ENCODE results near the gene CLEC20A. TPM values are rescaled to one million over a fixed set of nuclear protein-coding genes. Genes with fewer than 3 reads are reported as not detected.

Gene CLEC20A
- total and polyA plus RNA-seq, 2 donors (not counting 1 experiment from before 2014, with no cell fraction given): 4.9 to 5.2 TPM

DNA sequence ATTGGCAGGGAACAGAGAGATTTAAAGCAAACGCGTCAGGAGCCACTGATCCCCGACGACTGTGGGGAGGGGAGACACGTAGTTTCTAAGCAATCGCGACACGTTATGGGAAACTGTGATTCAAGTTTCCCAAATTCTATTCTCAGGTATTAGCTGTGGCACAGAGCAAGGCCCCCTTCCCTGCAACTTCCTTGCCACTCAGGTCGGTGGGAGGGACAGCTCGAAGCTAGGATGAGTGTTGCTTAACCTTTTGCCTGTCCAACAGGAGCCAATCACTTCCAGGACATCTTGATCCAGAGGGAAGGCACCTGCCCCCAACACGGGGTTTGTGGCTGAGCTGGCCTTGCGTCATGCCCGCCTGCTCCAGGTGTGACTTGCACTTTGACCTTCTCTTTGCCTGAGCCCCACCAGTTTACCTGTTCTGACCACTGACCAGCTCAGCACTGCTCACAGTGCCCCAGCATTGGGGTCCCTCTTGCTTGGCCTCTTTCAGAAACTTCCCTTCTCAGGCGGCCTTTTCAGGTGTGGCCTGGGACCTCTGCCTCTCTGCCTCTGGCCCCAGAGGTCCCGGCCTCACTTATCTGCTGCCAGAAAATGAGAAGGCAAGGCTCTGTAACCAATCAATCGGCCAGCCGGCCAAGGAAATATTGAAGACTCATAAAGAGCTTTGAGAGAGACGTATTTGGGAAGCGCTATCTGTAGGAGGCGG lies 40.8 kb upstream of the CLEC20A start:
- intact Hi-C loops (cut with micrococcal nuclease): no loop called here
- Histone ChIP-seq H3K9me3 (ENCODE audit: control extremely low read depth in 1 of 3, control insufficient read depth in 2 of 3, insufficient read depth in 1 of 3, low read length in 2 of 3) (no peaks in the 10 kb centered on the region), H3K79me2 (ENCODE audit: control insufficient read depth, insufficient read depth, low read length) (peaks cover 4% of the 10 kb centered on the region), H3K4me1 (ENCODE audit: control insufficient read depth in 2 of 2, insufficient read depth in 2 of 2, low read length in 2 of 2) (peaks cover 5 to 10% of the 10 kb centered on the region in 2 donors), H3K27me3 (replicated peaks in 1 of 4; ENCODE audit: control extremely low read depth in 1 of 4, control insufficient read depth in 3 of 4, insufficient read depth in 4 of 4, low read length in 3 of 4) (no peaks in the 10 kb centered on the region), H2AFZ (ENCODE audit: insufficient read depth, low read depth, low read length, poor library complexity, severe bottlenecking) (no peak overlapping the region), H4K20me1 (ENCODE audit: control insufficient read depth, insufficient read depth, low read length, poor library complexity, severe bottlenecking) (no peaks in the 10 kb centered on the region), H3K4me2 (replicated peaks; ENCODE audit: low read depth, low read length, poor library complexity, severe bottlenecking) (no peak overlapping the region), H3K4me3 (ENCODE audit: control extremely low read depth in 1 of 5, extremely low read depth in 1 of 5, insufficient read depth in 1 of 5, low read depth in 2 of 5, low read length in 4 of 5) (no peak overlapping the region), H3K9ac (ENCODE audit: low read length) (no peak overlapping the region), H3K36me3 (replicated peaks in 1 of 2; ENCODE audit: control extremely low read depth in 1 of 2, control insufficient read depth in 1 of 2, extremely low read depth in 1 of 2, insufficient read depth in 2 of 2, low read length in 1 of 2) (no peaks in the 10 kb centered on the region), H3K27ac (ENCODE audit: low read length in 2 of 2) (no peak overlapping the region)
- no peaks in the 10 kb centered on the region for H3K27me3 Mint-ChIP-seq
- peaks cover 9% of the 10 kb centered on the region for H3K4me1 Mint-ChIP-seq
- no peak overlapping the region for H3K4me3 Mint-ChIP-seq
- DNase-seq: no peak
- ChIA-PET POLR2A (no interaction called here), CTCF (interaction anchor here (0.7 to 18.9 kb wide), 4 partner anchors 231 to 465 kb away, joined by 3 to 594 read pairs (median 3); no protein-coding TSS in a partner anchor)
- 96% methylated on average over 20 of the region's 20 CpGs for WGBS (ENCODE audit: insufficient coverage)
- no peak overlapping the region for H3K27ac Mint-ChIP-seq
- H3K9me3 Mint-ChIP-seq (ENCODE audit: insufficient read depth): no peaks in the 10 kb centered on the region
- TF ChIP-seq, protein P1, sequence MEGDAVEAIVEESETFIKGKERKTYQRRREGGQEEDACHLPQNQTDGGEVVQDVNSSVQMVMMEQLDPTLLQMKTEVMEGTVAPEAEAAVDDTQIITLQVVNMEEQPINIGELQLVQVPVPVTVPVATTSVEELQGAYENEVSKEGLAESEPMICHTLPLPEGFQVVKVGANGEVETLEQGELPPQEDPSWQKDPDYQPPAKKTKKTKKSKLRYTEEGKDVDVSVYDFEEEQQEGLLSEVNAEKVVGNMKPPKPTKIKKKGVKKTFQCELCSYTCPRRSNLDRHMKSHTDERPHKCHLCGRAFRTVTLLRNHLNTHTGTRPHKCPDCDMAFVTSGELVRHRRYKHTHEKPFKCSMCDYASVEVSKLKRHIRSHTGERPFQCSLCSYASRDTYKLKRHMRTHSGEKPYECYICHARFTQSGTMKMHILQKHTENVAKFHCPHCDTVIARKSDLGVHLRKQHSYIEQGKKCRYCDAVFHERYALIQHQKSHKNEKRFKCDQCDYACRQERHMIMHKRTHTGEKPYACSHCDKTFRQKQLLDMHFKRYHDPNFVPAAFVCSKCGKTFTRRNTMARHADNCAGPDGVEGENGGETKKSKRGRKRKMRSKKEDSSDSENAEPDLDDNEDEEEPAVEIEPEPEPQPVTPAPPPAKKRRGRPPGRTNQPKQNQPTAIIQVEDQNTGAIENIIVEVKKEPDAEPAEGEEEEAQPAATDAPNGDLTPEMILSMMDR (IDR thresholded peaks at IDR 0.05): no peak
- no peak for TF ChIP-seq EZH2 (IDR thresholded peaks at IDR 0.05; ENCODE audit: borderline replicate concordance, insufficient read depth, low read depth, low read length, poor library complexity, severe bottlenecking)
- no peak for ATAC-seq (ENCODE audit: low read depth)

DNA sequence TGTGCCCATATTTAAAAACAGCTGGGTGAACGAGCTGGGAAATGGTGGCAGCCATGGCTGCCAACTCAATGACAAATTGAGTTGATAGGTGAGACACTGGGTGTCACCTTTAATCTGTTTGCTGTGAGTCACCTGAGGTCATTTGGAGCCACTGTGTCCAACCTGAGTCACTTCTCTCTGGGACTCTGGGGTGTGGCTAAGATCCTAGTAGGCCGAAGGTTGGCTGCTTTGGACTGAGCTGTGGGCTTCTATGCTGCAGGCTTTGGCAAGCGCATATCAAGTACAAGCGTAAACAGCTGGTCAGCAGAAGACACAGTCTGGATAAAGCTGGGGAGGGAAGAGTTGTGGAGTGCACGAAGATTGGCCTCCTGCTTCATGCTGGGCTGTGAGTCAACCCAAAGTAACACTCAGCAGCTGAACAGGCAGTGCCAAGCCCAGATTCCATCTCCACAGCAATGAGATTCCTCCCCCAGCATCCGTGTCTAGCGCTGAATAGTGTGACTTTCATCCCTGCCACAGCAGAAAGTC lies 40.1 kb upstream of the CLEC20A start:
- no peaks in the 10 kb centered on the region for H3K36me3 ChIP-seq (replicated peaks in 1 of 2; ENCODE audit: control extremely low read depth in 1 of 2, control insufficient read depth in 1 of 2, extremely low read depth in 1 of 2, insufficient read depth in 2 of 2, low read length in 1 of 2)
- H3K9ac ChIP-seq (ENCODE audit: low read length): no peak overlapping the region
- CTCF ChIA-PET: interaction anchor here (0.6 to 18.9 kb wide), 2 partner anchors 270 to 466 kb away, joined by 3 to 594 read pairs; no protein-coding TSS in a partner anchor
- H3K4me1 ChIP-seq (ENCODE audit: control insufficient read depth in 2 of 2, insufficient read depth in 2 of 2, low read length in 2 of 2): peaks cover 3 to 13% of the 10 kb centered on the region in 2 donors
- no peak overlapping the region for H3K4me3 ChIP-seq (ENCODE audit: control extremely low read depth in 1 of 5, extremely low read depth in 1 of 5, insufficient read depth in 1 of 5, low read depth in 2 of 5, low read length in 4 of 5)
- DNase-seq: no peak
- H3K27me3 ChIP-seq (replicated peaks in 1 of 4; ENCODE audit: control extremely low read depth in 1 of 4, control insufficient read depth in 3 of 4, insufficient read depth in 4 of 4, low read length in 3 of 4): no peaks in the 10 kb centered on the region
- POLR2A ChIA-PET: no interaction called here
- no peak overlapping the region for H2AFZ ChIP-seq (ENCODE audit: insufficient read depth, low read depth, low read length, poor library complexity, severe bottlenecking)
- H3K27me3 Mint-ChIP-seq: no peaks in the 10 kb centered on the region
- TF ChIP-seq, protein P1 (IDR thresholded peaks at IDR 0.05): no peak
- TF ChIP-seq EZH2 (IDR thresholded peaks at IDR 0.05; ENCODE audit: borderline replicate concordance, insufficient read depth, low read depth, low read length, poor library complexity, severe bottlenecking): no peak
- H3K27ac ChIP-seq (ENCODE audit: low read length in 2 of 2): no peak overlapping the region
- intact Hi-C loops (cut with micrococcal nuclease): no loop called here
- ATAC-seq (ENCODE audit: low read depth): no peak
- H3K79me2 ChIP-seq (ENCODE audit: control insufficient read depth, insufficient read depth, low read length): no peaks in the 10 kb centered on the region
- no peaks in the 10 kb centered on the region for H3K9me3 ChIP-seq (ENCODE audit: control extremely low read depth in 1 of 3, control insufficient read depth in 2 of 3, insufficient read depth in 1 of 3, low read length in 2 of 3)
- WGBS (ENCODE audit: insufficient coverage): 92% methylated on average over 6 of the region's 7 CpGs
- no peak overlapping the region for H3K4me3 Mint-ChIP-seq
- no peaks in the 10 kb centered on the region for H4K20me1 ChIP-seq (ENCODE audit: control insufficient read depth, insufficient read depth, low read length, poor library complexity, severe bottlenecking)
- H3K9me3 Mint-ChIP-seq (ENCODE audit: insufficient read depth): no peaks in the 10 kb centered on the region
- H3K27ac Mint-ChIP-seq: no peak overlapping the region
- H3K4me1 Mint-ChIP-seq: peaks cover 12% of the 10 kb centered on the region
- no peak overlapping the region for H3K4me2 ChIP-seq (replicated peaks; ENCODE audit: low read depth, low read length, poor library complexity, severe bottlenecking)
